ENCODE data around the gene GAPDHS. TPM values are rescaled to one million over a fixed set of nuclear protein-coding genes. Genes with fewer than 3 reads are reported as not detected.

GAPDHS gene
- total and polyA plus RNA-seq, 8 donors = not detected

- peak in 3 of 4 donors; percentile 4 to 50 (median 20) for ATAC-seq
- H3K4me1 ChIP-seq = peaks cover 0 to 6% (median 0%) of the 10 kb centered on the region in 3 donors
- no peaks in the 10 kb centered on the region for H3K36me3 ChIP-seq
- H3K4me3 ChIP-seq = peak overlapping the region in 2 of 4 donors; percentile 28 to 47
- TF ChIP-seq CTCF (IDR thresholded peaks at IDR 0.05) = no peak
- no peak for FAIRE-seq
- no peaks in the 10 kb centered on the region for H3K9me3 ChIP-seq
- no peaks in the 10 kb centered on the region for H3K27me3 ChIP-seq
- WGBS, 2 donors = 25 to 32% methylated on average over 11 of the region's 11 CpGs
- intact Hi-C loops (cut with DNase I) = no loop called here
- DNase-seq = peak in 1 of 6 donors; percentile 51
- no peak overlapping the region for H3K27ac ChIP-seq
Measured at GRCh38 chr19:35559281-35559659, 26.0 kb downstream of the GAPDHS start.

GRCh38 chr19:35559781-35560180 is 26.5 kb downstream of the GAPDHS start:
- DNase-seq = peak in 1 of 6 donors; percentile 49
- no peak for FAIRE-seq
- no peak for ATAC-seq
- intact Hi-C loops (cut with DNase I) = no loop called here
- H3K9me3 ChIP-seq = no peaks in the 10 kb centered on the region
- H3K4me1 ChIP-seq = peaks cover 0 to 6% (median 0%) of the 10 kb centered on the region in 3 donors
- no peaks in the 10 kb centered on the region for H3K27me3 ChIP-seq
- no peaks in the 10 kb centered on the region for H3K36me3 ChIP-seq
- 89 to 92% methylated on average over 23 of the region's 23 CpGs for WGBS, 2 donors
- no peak for TF ChIP-seq CTCF (IDR thresholded peaks at IDR 0.05)
- H3K4me3 ChIP-seq = no peak overlapping the region
- no peak overlapping the region for H3K27ac ChIP-seq

DNA sequence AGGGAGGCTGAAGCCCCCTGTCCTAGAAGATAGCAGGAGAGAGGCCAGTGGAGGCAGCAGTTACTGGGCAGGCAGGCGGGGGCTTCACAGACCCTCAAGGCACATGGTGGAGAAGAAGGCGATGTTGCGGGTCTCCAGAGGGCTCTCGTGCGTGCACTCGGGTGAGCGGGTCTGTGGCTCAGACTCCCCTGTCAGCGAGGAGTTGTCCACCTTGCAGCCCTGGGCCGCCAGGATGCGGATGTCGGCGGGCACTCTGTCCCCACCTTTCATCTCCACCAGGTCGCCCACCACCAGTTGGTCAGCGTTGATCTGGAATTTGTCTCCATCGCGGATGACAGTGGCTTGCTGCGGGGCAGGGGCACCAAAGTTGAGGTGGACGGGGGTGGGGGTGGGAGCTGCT is 27.0 kb downstream of the GAPDHS start:
- DNase-seq = peak in 1 of 6 donors; percentile 42
- H3K4me3 ChIP-seq = no peak overlapping the region
- FAIRE-seq = no peak

DNA sequence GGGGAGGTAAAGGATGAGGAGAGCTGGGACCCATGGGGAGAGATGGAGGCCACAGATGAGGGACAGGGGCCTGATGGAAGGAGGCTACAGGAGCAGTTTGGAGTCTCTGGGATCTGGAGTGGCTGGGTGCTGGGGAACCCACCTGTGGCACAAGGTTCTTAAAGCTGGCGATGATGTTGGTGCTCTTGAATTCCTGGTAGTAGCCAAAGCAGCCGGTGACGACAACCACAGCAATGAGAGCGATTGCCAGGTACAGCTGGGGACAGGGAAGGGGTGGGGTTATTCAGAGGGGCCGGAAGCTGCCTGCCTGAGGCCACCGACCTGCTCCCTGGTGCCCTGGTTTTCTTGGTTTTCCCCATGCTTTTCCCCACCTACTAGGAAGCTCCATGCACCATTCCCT is 27.4 kb downstream of the GAPDHS start:
- H3K27ac ChIP-seq = peak overlapping the region in 1 of 4 donors; percentile 23
- H3K4me1 ChIP-seq = peaks cover 0 to 13% (median 6%) of the 10 kb centered on the region in 3 donors
- H3K27me3 ChIP-seq = no peaks in the 10 kb centered on the region
- no peak for FAIRE-seq
- DNase-seq = peak in 2 of 6 donors; percentile 48 to 51
- WGBS, 2 donors = 18 to 30% methylated on average over 6 of the region's 6 CpGs
- H3K4me3 ChIP-seq = no peak overlapping the region
- no peaks in the 10 kb centered on the region for H3K9me3 ChIP-seq
- no peaks in the 10 kb centered on the region for H3K36me3 ChIP-seq
- peak in 3 of 4 donors; percentile 15 to 43 (median 32) for ATAC-seq
- no peak for TF ChIP-seq CTCF (IDR thresholded peaks at IDR 0.05)
- intact Hi-C loops (cut with DNase I) = no loop called here

More for the DNA sequence above, 27.0 kb downstream of the GAPDHS start:
- no peaks in the 10 kb centered on the region for H3K9me3 ChIP-seq
- no peak overlapping the region for H3K27ac ChIP-seq
- peaks cover 0 to 9% (median 2%) of the 10 kb centered on the region in 3 donors for H3K4me1 ChIP-seq
- H3K27me3 ChIP-seq = no peaks in the 10 kb centered on the region
- H3K36me3 ChIP-seq = no peaks in the 10 kb centered on the region
- no peak for TF ChIP-seq CTCF (IDR thresholded peaks at IDR 0.05)
- intact Hi-C loops (cut with DNase I) = no loop called here
- WGBS, 2 donors = 89 to 90% methylated on average over 18 of the region's 18 CpGs
- no peak for ATAC-seq

DNA sequence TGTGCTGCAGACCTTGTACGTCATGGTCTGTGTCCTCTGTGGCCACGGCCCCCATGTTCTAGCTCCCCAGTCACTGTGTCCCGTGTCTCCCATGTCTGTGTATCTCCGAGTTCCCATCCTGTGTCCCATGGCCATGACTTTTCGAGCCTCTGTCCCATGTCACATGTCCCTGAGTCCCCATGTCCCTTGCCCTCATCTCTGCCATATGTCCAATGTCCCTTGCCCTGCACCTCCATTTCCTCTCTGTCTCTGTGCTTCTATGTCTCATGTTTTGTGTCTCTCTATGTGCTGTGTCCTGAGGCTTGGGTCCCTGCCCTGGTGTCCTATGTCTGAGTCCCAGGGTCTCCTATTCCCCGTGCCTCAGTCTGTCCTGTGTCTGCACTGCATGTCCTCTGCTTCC is 28.2 kb downstream of the GAPDHS start:
- H3K9me3 ChIP-seq = no peaks in the 10 kb centered on the region
- intact Hi-C loops (cut with DNase I) = no loop called here
- no peaks in the 10 kb centered on the region for H3K27me3 ChIP-seq
- H3K4me1 ChIP-seq = peaks cover 0 to 13% (median 7%) of the 10 kb centered on the region in 3 donors
- TF ChIP-seq CTCF (IDR thresholded peaks at IDR 0.05) = no peak
- ATAC-seq = no peak
- no peaks in the 10 kb centered on the region for H3K36me3 ChIP-seq
- WGBS, 2 donors = 86 to 88% methylated on average over 6 of the region's 6 CpGs
- FAIRE-seq = no peak
- H3K27ac ChIP-seq = no peak overlapping the region
- H3K4me3 ChIP-seq = no peak overlapping the region
- no peak for DNase-seq

Data from pancreas (tissue), 10 donors.